MM.1S (cell line): Measurements from ENCODE around the gene TAPT1.

Experiments
- DNase-seq: peaks from one replicate; pipeline ENCODE4 v3.0.0-alpha.2; 2015
- H2AFZ ChIP-seq: fragments of 300-600 bp; sonication (generic); 2 replicates; pipeline ENCODE4 v1.6.0; 2016; ENCODE audit warnings: antibody characterized with exemption, low read length
- H3F3A ChIP-seq: fragments of 300-600 bp; sonication (generic); 2 replicates; pipeline ENCODE4 v1.6.1; 2016; ENCODE audit warnings: mild to moderate bottlenecking, antibody characterized with exemption, low read length, moderate library complexity, mixed read lengths; ENCODE audit not compliant: insufficient read depth
- H3K27ac ChIP-seq: fragments of 300-600 bp; sonication (generic); 2 replicates; pipeline ENCODE4 v1.5.1; 2016; ENCODE audit warnings: mild to moderate bottlenecking, low read length
- H3K27me3 ChIP-seq: fragments of 300-600 bp; sonication (generic); replicated peaks from 2 replicates; pipeline ENCODE4 v1.6.0; 2016; ENCODE audit warnings: low read length; ENCODE audit not compliant: insufficient read depth
- H3K36me3 ChIP-seq: fragments of 300-600 bp; sonication (generic); replicated peaks from 2 replicates; pipeline ENCODE4 v1.6.1; 2016; ENCODE audit warnings: mild to moderate bottlenecking, low read length, mixed read lengths; ENCODE audit not compliant: insufficient read depth
- H3K4me1 ChIP-seq: fragments of 300-600 bp; sonication (generic); 2 replicates; pipeline ENCODE4 v1.6.1; 2016; ENCODE audit warnings: low read length, mixed read lengths
- H3K4me2 ChIP-seq: fragments of 300-600 bp; sonication (generic); 2 replicates; pipeline ENCODE4 v1.6.0; 2016; ENCODE audit warnings: low read depth, low read length
- H3K4me3 ChIP-seq: fragments of 300-600 bp; sonication (generic); 2 replicates; pipeline ENCODE4 v1.5.1; 2016; ENCODE audit warnings: low read length, mixed read lengths
- H3K79me2 ChIP-seq: fragments of 300-600 bp; sonication (generic); 2 replicates; pipeline ENCODE4 v1.6.1; 2016; ENCODE audit warnings: mixed run types, low read length, mixed read lengths
- H3K9ac ChIP-seq: fragments of 300-600 bp; sonication (generic); 2 replicates; pipeline ENCODE4 v1.6.1; 2016; ENCODE audit warnings: low read length, mixed read lengths
- H3K9me2 ChIP-seq: fragments of 300-600 bp; sonication (generic); replicated peaks from 2 replicates; pipeline ENCODE4 v1.6.1; 2016; ENCODE audit warnings: mild to moderate bottlenecking, low read length, mixed read lengths; ENCODE audit not compliant: insufficient read depth
- H3K9me3 ChIP-seq: fragments of 300-600 bp; sonication (generic); replicated peaks from 2 replicates; pipeline ENCODE4 v1.6.1; 2016; ENCODE audit warnings: mild to moderate bottlenecking, low read length, mixed read lengths; ENCODE audit not compliant: insufficient read depth
- H4K20me1 ChIP-seq: fragments of 300-600 bp; sonication (generic); 2 replicates; pipeline ENCODE4 v1.6.1; 2016; ENCODE audit warnings: mild to moderate bottlenecking, low read length, moderate library complexity, mixed read lengths; ENCODE audit not compliant: insufficient read depth
- CTCF ChIP-seq: fragments of 300-600 bp; sonication (generic); IDR thresholded peaks from 2 replicates; pipeline ENCODE4 v1.5.1; 2016; ENCODE audit warnings: antibody characterized with exemption, low read length, mixed read lengths
- EZH2 ChIP-seq: fragments of 300-600 bp; sonication (generic); optimal IDR thresholded peaks from 2 replicates; pipeline ENCODE3; 2017; ENCODE audit warnings: low read depth, mild to moderate bottlenecking, antibody characterized with exemption, low read length, mixed read lengths
- EZH2phosphoT487 ChIP-seq: fragments of 300-600 bp; sonication (generic); IDR thresholded peaks from 2 replicates; pipeline ENCODE4 v1.6.1; 2018; ENCODE audit warnings: antibody characterized with exemption, low read length

TAPT1 gene

GRCh38 chr4:16243285-16243684 lies 17.0 kb upstream of the TAPT1 start:
- no peak overlapping the region for H3K27ac ChIP-seq
- no peaks in the 10 kb centered on the region for H3K79me2 ChIP-seq
- no peaks in the 10 kb centered on the region for H3K4me1 ChIP-seq

GRCh38 chr4:16240300-16240699 lies 14.0 kb upstream of the TAPT1 start:
- Histone ChIP-seq H3K4me2 (no peak overlapping the region), H3K36me3 (no peaks in the 10 kb centered on the region), H3K79me2 (no peaks in the 10 kb centered on the region), H3K9ac (no peak overlapping the region), H4K20me1 (no peaks in the 10 kb centered on the region), H3K27me3 (no peaks in the 10 kb centered on the region), H3F3A (no peaks in the 10 kb centered on the region), H2AFZ (no peak overlapping the region), H3K4me3 (no peak overlapping the region), H3K9me2 (no peaks in the 10 kb centered on the region), H3K27ac (no peak overlapping the region), H3K4me1 (no peaks in the 10 kb centered on the region), H3K9me3 (no peaks in the 10 kb centered on the region)
- TF ChIP-seq EZH2phosphoT487 (no peak), CTCF (no peak), EZH2 (no peak)
- DNase-seq: no peak

More at GRCh38 chr4:16243285-16243684, 17.0 kb upstream of the TAPT1 start:
- H3K36me3 ChIP-seq: no peaks in the 10 kb centered on the region
- DNase-seq: no peak
- H3K9me2 ChIP-seq: no peaks in the 10 kb centered on the region
- no peak overlapping the region for H2AFZ ChIP-seq
- no peak overlapping the region for H3K9ac ChIP-seq
- H3K27me3 ChIP-seq: no peaks in the 10 kb centered on the region
- H3K4me3 ChIP-seq: no peak overlapping the region
- TF ChIP-seq EZH2 (no peak), CTCF (no peak), EZH2phosphoT487 (no peak)
- H3F3A ChIP-seq: no peaks in the 10 kb centered on the region
- no peaks in the 10 kb centered on the region for H4K20me1 ChIP-seq
- H3K4me2 ChIP-seq: no peak overlapping the region
- H3K9me3 ChIP-seq: no peaks in the 10 kb centered on the region

GRCh38 chr4:16239086-16239485 lies 12.8 kb upstream of the TAPT1 start:
- H3K27ac ChIP-seq: no peak overlapping the region
- H3K79me2 ChIP-seq: no peaks in the 10 kb centered on the region
- H3K4me2 ChIP-seq: no peak overlapping the region
- no peaks in the 10 kb centered on the region for H3K4me1 ChIP-seq
- no peaks in the 10 kb centered on the region for H3K9me2 ChIP-seq
- H3F3A ChIP-seq: no peaks in the 10 kb centered on the region
- no peaks in the 10 kb centered on the region for H3K9me3 ChIP-seq
- no peaks in the 10 kb centered on the region for H3K27me3 ChIP-seq
- H4K20me1 ChIP-seq: no peaks in the 10 kb centered on the region
- H3K4me3 ChIP-seq: no peak overlapping the region
- no peak overlapping the region for H3K9ac ChIP-seq
- DNase-seq: no peak
- H2AFZ ChIP-seq: no peak overlapping the region
- TF ChIP-seq EZH2phosphoT487 (no peak), EZH2 (no peak), CTCF (no peak)
- no peaks in the 10 kb centered on the region for H3K36me3 ChIP-seq
